MM.1S (cell line): ENCODE measurements around the gene CCSER1.

Experiments used
- CTCF ChIP-seq: fragments of 300-600 bp; sonication (generic); IDR thresholded peaks from 2 replicates; pipeline ENCODE4 v1.5.1; 2016; ENCODE audit warnings: antibody characterized with exemption, low read length, mixed read lengths
- EZH2 ChIP-seq: fragments of 300-600 bp; sonication (generic); optimal IDR thresholded peaks from 2 replicates; pipeline ENCODE3; 2017; ENCODE audit warnings: low read depth, mild to moderate bottlenecking, antibody characterized with exemption, low read length, mixed read lengths
- EZH2phosphoT487 ChIP-seq: fragments of 300-600 bp; sonication (generic); IDR thresholded peaks from 2 replicates; pipeline ENCODE4 v1.6.1; 2018; ENCODE audit warnings: antibody characterized with exemption, low read length

GRCh38 chr4:90745176-90745575 is 618.0 kb downstream of the CCSER1 start:
- TF ChIP-seq CTCF (no peak), EZH2phosphoT487 (no peak), EZH2 (no peak)
